H9 (cell line): ENCODE measurements around the gene MALRD1. TPM values are rescaled to one million over a fixed set of nuclear protein-coding genes. Genes with fewer than 3 reads are reported as not detected.

ENCODE experiments used
- DNase-seq: peaks from one replicate; pipeline ENCODE4 v3.0.0-alpha.2; 2017
- H2AFZ ChIP-seq: one replicate; pipeline ENCODE4 v1.6.1; 2013; ENCODE audit warnings: mild to moderate bottlenecking, low read length, control low read depth, moderate library complexity
- H2AK5ac ChIP-seq: 2 replicates; pipeline ENCODE4 v1.6.1; 2013; ENCODE audit warnings: low read length, control low read depth, mixed read lengths; ENCODE audit not compliant: insufficient read length
- H2BK120ac ChIP-seq: one replicate; pipeline ENCODE4 v1.6.1; 2013; ENCODE audit warnings: low read depth, mild to moderate bottlenecking, low read length, control low read depth, inconsistent platforms; ENCODE audit not compliant: poor library complexity, severe bottlenecking
- H2BK12ac ChIP-seq: 2 replicates; pipeline ENCODE4 v1.6.1; 2013; ENCODE audit warnings: low read length, control low read depth, mixed read lengths, low read depth; ENCODE audit not compliant: insufficient read length
- H2BK15ac ChIP-seq: 2 replicates; pipeline ENCODE4 v1.6.1; 2013; ENCODE audit warnings: low read depth, low read length, control low read depth
- H2BK20ac ChIP-seq: one replicate; pipeline ENCODE4 v1.6.1; 2013; ENCODE audit warnings: low read depth, mild to moderate bottlenecking, low read length, control low read depth, inconsistent platforms; ENCODE audit not compliant: poor library complexity, severe bottlenecking
- H2BK5ac ChIP-seq: 2 replicates; pipeline ENCODE4 v1.6.1; 2013; ENCODE audit warnings: low read length, control low read depth, mixed read lengths; ENCODE audit not compliant: insufficient read length
- H3K14ac ChIP-seq: 2 replicates; pipeline ENCODE4 v1.6.1; 2013; ENCODE audit warnings: low read length, control low read depth; ENCODE audit not compliant: insufficient read depth
- H3K18ac ChIP-seq: 2 replicates; pipeline ENCODE4 v1.6.1; 2013; ENCODE audit warnings: low read depth, mild to moderate bottlenecking, mixed read lengths, low read length, control low read depth; ENCODE audit not compliant: insufficient read length
- H3K23ac ChIP-seq: 2 replicates; pipeline ENCODE4 v1.6.1; 2013; ENCODE audit warnings: low read length, control low read depth, mixed read lengths, low read depth; ENCODE audit not compliant: insufficient read length
- H3K23me2 ChIP-seq: 2 replicates; pipeline ENCODE4 v1.6.1; 2013; ENCODE audit warnings: low read depth, mild to moderate bottlenecking, mixed read lengths, low read length, control low read depth; ENCODE audit not compliant: insufficient read length, poor library complexity, severe bottlenecking
- H3K27ac ChIP-seq: 2 replicates; pipeline ENCODE4 v1.5.1; 2013; ENCODE audit warnings: low read length, control low read depth, mixed read lengths, low read depth; ENCODE audit not compliant: insufficient read length
- H3K27me3 ChIP-seq: 2 replicates; pipeline ENCODE4 v1.6.1; 2013; ENCODE audit warnings: low read length, control low read depth, inconsistent platforms; ENCODE audit not compliant: insufficient read depth
- H3K4ac ChIP-seq: 2 replicates; pipeline ENCODE4 v1.6.1; 2013; ENCODE audit warnings: low read depth, mild to moderate bottlenecking, control low read depth, inconsistent platforms, low read length, moderate library complexity
- H3K4me1 ChIP-seq: 2 replicates; pipeline ENCODE4 v1.6.1; 2013; ENCODE audit warnings: low read length, control low read depth, inconsistent platforms; ENCODE audit not compliant: insufficient read depth
- H3K4me2 ChIP-seq: 2 replicates; pipeline ENCODE4 v1.6.1; 2013; ENCODE audit warnings: low read length, control low read depth, mixed read lengths; ENCODE audit not compliant: insufficient read length, insufficient read depth
- H3K56ac ChIP-seq: 2 replicates; pipeline ENCODE4 v1.6.1; 2013; ENCODE audit warnings: low read depth, mild to moderate bottlenecking, mixed read lengths, low read length, control low read depth; ENCODE audit not compliant: insufficient read length
- H3K79me1 ChIP-seq: 2 replicates; pipeline ENCODE4 v1.6.1; 2013; ENCODE audit warnings: low read depth, mild to moderate bottlenecking, moderate library complexity, low read length, control low read depth, inconsistent platforms; ENCODE audit not compliant: insufficient read depth, poor library complexity, severe bottlenecking
- H3K79me2 ChIP-seq: 2 replicates; pipeline ENCODE4 v1.6.1; 2013; ENCODE audit warnings: low read length, control low read depth, inconsistent platforms; ENCODE audit not compliant: insufficient read depth
- H3K9ac ChIP-seq: 2 replicates; pipeline ENCODE4 v1.6.1; 2013; ENCODE audit warnings: low read length, control low read depth, mixed read lengths; ENCODE audit not compliant: insufficient read length; ENCODE audit errors: extremely low read depth
- H3K9me3 ChIP-seq: one replicate; pipeline ENCODE4 v1.6.1; 2013; ENCODE audit warnings: low read depth, low read length, inconsistent platforms; ENCODE audit not compliant: control insufficient read depth
- H3T11ph ChIP-seq: one replicate; pipeline ENCODE4 v1.6.1; 2013; ENCODE audit warnings: mild to moderate bottlenecking, low read length, control low read depth, inconsistent platforms
- H4K20me1 ChIP-seq: one replicate; pipeline ENCODE4 v1.6.1; 2013; ENCODE audit not compliant: control insufficient read depth, insufficient read length, insufficient read depth
- H4K5ac ChIP-seq: 2 replicates; pipeline ENCODE4 v1.6.1; 2013; ENCODE audit warnings: low read depth, mild to moderate bottlenecking, mixed read lengths, low read length, control low read depth; ENCODE audit not compliant: insufficient read length
- H4K8ac ChIP-seq: replicated peaks from 2 replicates; pipeline ENCODE4 v1.6.1; 2013; ENCODE audit warnings: low read length, control low read depth, mixed read lengths, low read depth; ENCODE audit not compliant: insufficient read length
- H4K91ac ChIP-seq: 2 replicates; pipeline ENCODE4 v1.6.1; 2013; ENCODE audit warnings: low read depth, mild to moderate bottlenecking, moderate library complexity, mixed read lengths, low read length, control low read depth; ENCODE audit not compliant: insufficient read length
- H3K27ac Mint-ChIP-seq, 3 experiments: 2 replicates in 2 of 3; 3 replicates in 1 of 3; pipeline ENCODE4 v1.8.0; 2020 to 2021; ENCODE audit warnings: mixed read lengths in 3 of 3, mild to moderate bottlenecking in 1 of 3, moderate library complexity in 1 of 3
- H3K27me3 Mint-ChIP-seq: 2 replicates; pipeline ENCODE4 v1.8.0; 2021; ENCODE audit warnings: low read depth, mild to moderate bottlenecking, moderate library complexity, mixed read lengths
- H3K36me3 Mint-ChIP-seq, 3 experiments: 2 replicates in 2 of 3; 3 replicates in 1 of 3; pipeline ENCODE4 v1.8.0; 2020 to 2021; ENCODE audit warnings: low read depth in 3 of 3, mixed read lengths in 3 of 3; ENCODE audit not compliant: insufficient read depth in 1 of 3
- H3K4me1 Mint-ChIP-seq, 2 experiments: 2 replicates each; pipeline ENCODE4 v1.8.0; 2020; ENCODE audit warnings: mixed read lengths in 2 of 2
- H3K4me3 Mint-ChIP-seq, 2 experiments: 2 replicates in 1 of 2; 3 replicates in 1 of 2; pipeline ENCODE4 v1.8.0; 2020 to 2021; ENCODE audit warnings: mild to moderate bottlenecking in 2 of 2, mixed read lengths in 2 of 2, moderate library complexity in 1 of 2
- H3K9me3 Mint-ChIP-seq, 2 experiments: 2 replicates in 1 of 2; 3 replicates in 1 of 2; pipeline ENCODE4 v1.8.0; 2020; ENCODE audit warnings: mild to moderate bottlenecking in 2 of 2, mixed read lengths in 2 of 2, moderate library complexity in 1 of 2
- CTCF ChIP-seq: fragments of 200-600 bp; sonication (generic); conservative IDR thresholded peaks from 3 replicates; pipeline ENCODE4 v1.8.0; 2021; ENCODE audit warnings: antibody characterized with exemption, mild to moderate bottlenecking
- WGBS: extraction: QIAGEN DNeasy Blood & Tissue Kit; methylation state at CpG from one replicate; pipeline ENCODE4 v1.1.7; 2013; ENCODE audit warnings: missing lambda C conversion rate, low lambda C conversion rate, mixed read lengths; ENCODE audit not compliant: insufficient read length; ENCODE audit errors: extremely low coverage; 5-methylcytosine and 5-hydroxymethylcytosine counted together
- total RNA-seq: library from RNA; stranded (reverse); gene quantifications from 2 replicates; pipeline ENCODE4 v1.2.1, GENCODE V29; 2021

Gene MALRD1
- total RNA-seq, 1 experiment from 2014 or later, result 0.20 TPM

GRCh38 chr10:19169041-19169440 is 120.4 kb downstream of the MALRD1 start:
- Histone ChIP-seq H2BK20ac (no peak overlapping the region), H4K91ac (no peak overlapping the region), H3K79me2 (no peaks in the 10 kb centered on the region), H3K4ac (no peak overlapping the region), H2AK5ac (no peak overlapping the region), H3K23me2 (no peaks in the 10 kb centered on the region), H3K9me3 (no peaks in the 10 kb centered on the region), H3K79me1 (no peaks in the 10 kb centered on the region), H4K20me1 (no peaks in the 10 kb centered on the region), H3K18ac (no peak overlapping the region), H3K9ac (no peak overlapping the region), H2BK12ac (no peak overlapping the region), H3K4me1 (no peaks in the 10 kb centered on the region), H3K4me2 (no peak overlapping the region), H3K27me3 (no peaks in the 10 kb centered on the region), H2BK15ac (no peak overlapping the region), H2AFZ (no peak overlapping the region), H3K23ac (no peak overlapping the region), H4K8ac (no peak overlapping the region), H4K5ac (no peak overlapping the region), H2BK120ac (no peak overlapping the region), H3K56ac (no peak overlapping the region), H3K14ac (no peak overlapping the region), H2BK5ac (no peak overlapping the region), H3K27ac (no peak overlapping the region), H3T11ph (no peak overlapping the region)
- TF ChIP-seq CTCF, result no peak
- no CpG with 5 or more reads among the region's 2 CpGs for WGBS
- H3K4me3 Mint-ChIP-seq, result no peak overlapping the region
- no peaks in the 10 kb centered on the region for H3K36me3 Mint-ChIP-seq
- DNase-seq, result no peak
- H3K9me3 Mint-ChIP-seq, result no peaks in the 10 kb centered on the region; a peak in 1 of 5 replicates
- H3K27ac Mint-ChIP-seq, result no peak overlapping the region
- H3K4me1 Mint-ChIP-seq, result peaks cover 2 to 5% of the 10 kb centered on the region in 2 experiments; a peak in 3 of 4 replicates
- H3K27me3 Mint-ChIP-seq, result no peaks in the 10 kb centered on the region; the same call in 1 of the 2 replicates
